Measurements from ENCODE around the gene CBFB. TPM values are rescaled to one million over a fixed set of nuclear protein-coding genes. Genes with fewer than 3 reads are reported as not detected.

CBFB gene
- total RNA-seq, 6 experiments from 2014 or later: 7.9 to 23.3 (median 18.9) TPM

- Histone ChIP-seq H3K36me3 (peaks cover 6 to 69% (median 40%) of the 10 kb centered on the region in 4 donors), H3K27ac (no peak overlapping the region), H3K4me3 (no peak overlapping the region), H3K4me1 (peaks cover 0 to 15% (median 0%) of the 10 kb centered on the region in 4 donors), H3K27me3 (no peaks in the 10 kb centered on the region), H3K9me3 (no peaks in the 10 kb centered on the region)
- intact Hi-C loops (cut with DNase I): no loop called here
- WGBS (ENCODE audit: insufficient coverage, low coverage, low lambda C conversion rate, missing lambda C conversion rate): 100% methylated on average over 2 of the region's 7 CpGs
- ATAC-seq (no peak), DNase-seq (peak in 1 of 3 donors; percentile 31)
- TF ChIP-seq POLR2A (IDR thresholded peaks at IDR 0.05): no peak
- TF ChIP-seq CTCF (IDR thresholded peaks at IDR 0.05): no peak
These were observed 117.8 kb downstream of the CBFB start for GRCh38 chr16:67146523-67147357.

DNA sequence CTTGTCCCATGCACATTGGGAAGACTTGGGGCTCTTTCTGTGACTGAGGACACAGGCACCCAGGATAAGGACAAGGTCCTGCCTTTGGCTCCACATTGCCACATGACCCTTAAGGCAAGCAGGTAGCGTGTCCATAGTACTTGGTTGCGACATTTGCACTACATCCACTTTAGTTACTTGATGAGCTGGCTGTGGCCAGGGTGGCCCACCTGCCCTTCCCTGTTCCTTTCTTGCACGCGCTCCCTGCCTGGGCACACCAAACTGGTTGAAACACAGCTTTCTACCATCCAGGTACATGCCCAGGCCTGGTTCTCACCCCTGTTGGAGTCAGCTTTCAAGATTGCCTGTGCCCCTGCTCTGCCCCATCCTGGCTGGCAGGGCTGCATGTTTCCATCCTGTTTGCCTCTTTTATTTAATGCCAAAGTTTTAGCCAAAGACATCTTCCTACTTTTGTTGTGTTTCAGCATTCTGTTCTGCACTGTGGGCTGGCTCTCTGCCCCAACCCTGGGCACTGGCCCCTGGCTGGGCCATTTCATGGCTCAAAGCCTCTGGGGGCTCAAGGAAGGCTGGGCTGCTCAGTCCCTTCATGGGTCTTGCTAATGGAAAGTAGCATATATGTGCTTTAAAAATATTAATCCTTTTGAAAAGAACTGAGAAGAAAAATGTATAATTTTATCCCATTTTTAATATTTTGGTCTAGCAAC, 118.6 kb downstream of the CBFB start:
- no peak for DNase-seq
- no peaks in the 10 kb centered on the region for H3K9me3 ChIP-seq
- no peak overlapping the region for H3K27ac ChIP-seq
- H3K27me3 ChIP-seq: no peaks in the 10 kb centered on the region
- no peak overlapping the region for H3K4me3 ChIP-seq
- intact Hi-C loops (cut with DNase I): no loop called here
- TF ChIP-seq CTCF (IDR thresholded peaks at IDR 0.05) (no peak), POLR2A (IDR thresholded peaks at IDR 0.05) (no peak)
- ATAC-seq: no peak
- H3K36me3 ChIP-seq: peaks cover 6 to 60% (median 33%) of the 10 kb centered on the region in 4 donors
- WGBS (ENCODE audit: insufficient coverage, low coverage, low lambda C conversion rate, missing lambda C conversion rate): no CpG with 5 or more reads among the region's 4 CpGs
- H3K4me1 ChIP-seq: peaks cover 0 to 15% (median 0%) of the 10 kb centered on the region in 4 donors

GRCh38 chr16:67148221-67148620, 119.3 kb downstream of the CBFB start:
- Histone ChIP-seq H3K27me3 (no peaks in the 10 kb centered on the region), H3K4me1 (peaks cover 0 to 15% (median 0%) of the 10 kb centered on the region in 4 donors), H3K9me3 (no peaks in the 10 kb centered on the region), H3K36me3 (peaks cover 6 to 54% (median 29%) of the 10 kb centered on the region in 4 donors), H3K27ac (no peak overlapping the region), H3K4me3 (no peak overlapping the region)
- DNase-seq (no peak), ATAC-seq (no peak)
- intact Hi-C loops (cut with DNase I): no loop called here
- 80% methylated on average over 2 of the region's 2 CpGs for WGBS (ENCODE audit: insufficient coverage, low coverage, low lambda C conversion rate, missing lambda C conversion rate)
- TF ChIP-seq POLR2A (IDR thresholded peaks at IDR 0.05) (no peak), CTCF (IDR thresholded peaks at IDR 0.05) (no peak)

DNA sequence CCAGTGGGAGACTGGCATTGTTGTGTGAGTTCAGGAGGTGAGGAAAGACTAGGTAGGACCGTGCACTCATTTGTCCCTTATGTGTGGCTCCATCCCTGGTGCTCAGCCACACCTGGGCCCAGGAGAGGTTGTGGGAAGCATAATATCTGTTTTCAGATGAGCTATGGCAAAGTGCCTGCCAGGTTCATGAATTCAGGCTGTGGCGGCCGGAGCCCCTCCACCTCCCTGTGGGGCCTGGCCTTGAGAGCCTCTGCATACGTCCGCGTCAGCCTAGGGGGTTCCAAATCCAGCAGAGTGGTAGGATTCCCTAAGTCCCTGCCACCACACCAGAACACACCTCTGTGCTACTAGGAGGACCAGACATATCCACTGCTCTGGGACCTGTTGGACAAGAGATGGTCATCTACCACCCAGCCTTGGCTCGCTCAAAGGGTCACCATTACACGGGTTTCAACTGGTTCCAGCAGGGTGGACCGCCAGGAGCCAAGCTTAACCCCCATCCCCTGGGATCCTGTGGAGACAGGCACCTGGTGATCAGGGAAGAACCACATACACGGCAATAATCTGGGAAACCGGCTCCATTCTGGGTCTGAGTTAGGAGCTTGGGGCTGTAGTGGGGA, 119.8 kb downstream of the CBFB start:
- TF ChIP-seq CTCF (IDR thresholded peaks at IDR 0.05) (no peak), POLR2A (IDR thresholded peaks at IDR 0.05) (no peak)
- Histone ChIP-seq H3K27ac (no peak overlapping the region), H3K4me3 (no peak overlapping the region), H3K27me3 (no peaks in the 10 kb centered on the region), H3K36me3 (peaks cover 6 to 49% (median 25%) of the 10 kb centered on the region in 4 donors), H3K9me3 (no peaks in the 10 kb centered on the region), H3K4me1 (peaks cover 0 to 15% (median 0%) of the 10 kb centered on the region in 4 donors)
- WGBS (ENCODE audit: insufficient coverage, low coverage, low lambda C conversion rate, missing lambda C conversion rate): 92% methylated on average over 5 of the region's 11 CpGs
- peak in 1 of 4 donors; percentile 3 for ATAC-seq
- DNase-seq: peak in 1 of 3 donors; percentile 45
- intact Hi-C loops (cut with DNase I): no loop called here

Measured in right lobe of liver (tissue), 6 donors.